ENCODE data around the gene SLC4A8.

DNA sequence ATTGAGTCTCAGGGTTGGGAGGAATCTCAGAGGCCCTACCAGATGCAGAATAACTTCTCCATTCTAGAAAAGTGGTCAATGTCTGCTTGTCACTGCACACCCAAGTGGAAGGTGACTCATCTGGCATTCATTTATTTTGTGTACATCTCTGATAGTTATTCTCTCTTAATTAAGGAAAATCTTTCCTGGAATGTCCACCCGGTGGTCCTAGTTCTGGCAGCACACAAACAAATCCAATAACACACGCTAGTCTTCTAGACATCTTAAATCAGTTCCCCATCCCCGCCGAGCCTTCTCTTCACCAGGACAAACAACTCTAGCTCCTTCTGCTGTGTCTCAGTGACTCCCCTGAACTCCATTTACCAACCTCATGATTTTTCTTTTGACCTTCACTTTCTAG, 116.4 kb downstream of the SLC4A8 start:
- TF ChIP-seq ZNF274 (IDR thresholded peaks at IDR 0.05; ENCODE audit: low read depth, low read length) (no peak), SUZ12 (IDR thresholded peaks at IDR 0.05; ENCODE audit: extremely low read depth, insufficient read depth, insufficient read length) (no peak), YY1 (IDR thresholded peaks at IDR 0.05; ENCODE audit: insufficient read depth, insufficient read length) (no peak)
